Gastroesophageal sphincter (tissue), 4 donors: ENCODE data around the gene NANS. TPM values are rescaled to one million over a fixed set of nuclear protein-coding genes. Genes with fewer than 3 reads are reported as not detected.
"Not testable (repeated sequence)": the region's sequence is repeated elsewhere in the genome, so short reads cannot be mapped to it uniquely, and the experiment has no call there.

Experiments used
- ATAC-seq: fragments of 150-250 bp; one replicate; pipeline ENCODE4 v1.9.1; 2016; ENCODE audit warnings: mild to moderate bottlenecking, moderate library complexity
- H3K27ac ChIP-seq, 4 donors: fragments of 200-600 bp; sonication (generic) in 3 of 4; 1 replicate in 3 of 4; 2 replicates in 1 of 4; pipeline ENCODE4 v1.5.1; 2016 to 2019
- H3K27me3 ChIP-seq: fragments of 200-600 bp; sonication (generic); one replicate; pipeline ENCODE4 v1.5.1; 2019
- H3K36me3 ChIP-seq, 2 donors: fragments of 200-600 bp; sonication (generic); one replicate each; pipeline ENCODE4 v1.5.1; 2019; ENCODE audit warnings: control low read depth in 1 of 2
- H3K4me1 ChIP-seq, 3 donors: fragments of 200-600 bp; sonication (generic); 1 replicate in 2 of 3; 2 replicates in 1 of 3; pipeline ENCODE4 v1.5.1; 2016 to 2019; ENCODE audit warnings: control low read depth in 2 of 3
- H3K4me3 ChIP-seq, 2 donors: fragments of 200-600 bp; sonication (generic); one replicate each; pipeline ENCODE4 v1.5.1; 2019; ENCODE audit warnings: mild to moderate bottlenecking in 1 of 2, moderate library complexity in 1 of 2
- H3K9me3 ChIP-seq, 3 donors: fragments of 200-600 bp; sonication (generic); one replicate each; pipeline ENCODE4 v1.5.1; 2017 to 2019; ENCODE audit warnings: control low read depth in 2 of 3
- CTCF ChIP-seq, 4 experiments: fragments of 200-600 bp in 2 of 4; fragments of 450-650 bp in 2 of 4; sonication (generic) in 1 of 4; IDR thresholded peaks; one replicate each; pipeline ENCODE4 v1.5.1; 2017 to 2019; ENCODE audit warnings: antibody characterized with exemption in 4 of 4, mild to moderate bottlenecking in 2 of 4, moderate library complexity in 2 of 4
- EP300 ChIP-seq: sonication (generic); formaldehyde crosslinking; IDR thresholded peaks from one replicate; pipeline ENCODE4 v1.6.1; 2017; ENCODE audit warnings: antibody characterized with exemption, mild to moderate bottlenecking
- POLR2A ChIP-seq, 2 donors: fragments of 450-650 bp; IDR thresholded peaks; one replicate each; pipeline ENCODE4 v1.6.1; 2017; ENCODE audit warnings: antibody characterized with exemption in 2 of 2, mild to moderate bottlenecking in 2 of 2, moderate library complexity in 1 of 2
- POLR2AphosphoS5 ChIP-seq: sonication (generic); formaldehyde crosslinking; IDR thresholded peaks from one replicate; pipeline ENCODE4 v1.6.1; 2017; ENCODE audit warnings: antibody characterized with exemption
- WGBS, 2 donors: methylation state at CpG; one replicate each; pipeline ENCODE4 v1.1.5; 2018; ENCODE audit warnings: low coverage in 1 of 2; 5-methylcytosine and 5-hydroxymethylcytosine counted together
- total RNA-seq, 4 donors: library from RNA; depleted of rRNA; stranded (reverse); fragments of >200 nt; gene quantifications; one replicate each; pipeline ENCODE4 v1.1.0, GENCODE V29; 2016

Gene NANS
- total RNA-seq, 4 donors from 2014 or later, result 21.5 to 58.3 (median 40.0) TPM

GRCh38 chr9:98071737-98072136 is 15.2 kb downstream of the NANS start:
- Histone ChIP-seq H3K9me3 (no peaks in the 10 kb centered on the region), H3K36me3 (peaks cover 0 to 16% of the 10 kb centered on the region in 2 donors), H3K27me3 (no peaks in the 10 kb centered on the region), H3K27ac (no peak overlapping the region), H3K4me3 (no peak overlapping the region), H3K4me1 (peaks cover 0 to 10% (median 0%) of the 10 kb centered on the region in 3 donors)
- 94 to 95% methylated on average over 3 to 5 of the region's 9 CpGs for WGBS, 2 donors
- no peak for ATAC-seq
- TF ChIP-seq EP300 (no peak), POLR2AphosphoS5 (no peak), CTCF (IDR thresholded peaks at IDR 0.05) (no peak), POLR2A (IDR thresholded peaks at IDR 0.05) (no peak)

- TF ChIP-seq CTCF (IDR thresholded peaks at IDR 0.05) (peak; percentile 68 to 90 (median 80)), POLR2AphosphoS5 (no peak)
- 5 to 27% methylated on average over 3 to 4 of the region's 13 CpGs for WGBS, 2 donors
- peak overlapping the region in 1 of 4 donors; percentile 28 for H3K27ac ChIP-seq
- peaks cover 0 to 10% (median 0%) of the 10 kb centered on the region in 3 donors for H3K4me1 ChIP-seq
- H3K27me3 ChIP-seq, result no peaks in the 10 kb centered on the region
- ATAC-seq, result no peak
- H3K9me3 ChIP-seq, result no peaks in the 10 kb centered on the region
- no peak overlapping the region for H3K4me3 ChIP-seq
- peaks cover 0 to 31% of the 10 kb centered on the region in 2 donors for H3K36me3 ChIP-seq
These were observed 17.8 kb downstream of the NANS start for GRCh38 chr9:98074115-98074990.

- Histone ChIP-seq H3K36me3 (peaks cover 0 to 38% of the 10 kb centered on the region in 2 donors), H3K9me3 (no peaks in the 10 kb centered on the region), H3K4me3 (no peak overlapping the region), H3K27ac (peak overlapping the region in 1 of 4 donors; percentile 28), H3K27me3 (no peaks in the 10 kb centered on the region), H3K4me1 (peaks cover 0 to 10% (median 0%) of the 10 kb centered on the region in 3 donors)
- peak; percentile 76 for ATAC-seq
- TF ChIP-seq POLR2AphosphoS5 (no peak), POLR2A (IDR thresholded peaks at IDR 0.05) (no peak), CTCF (IDR thresholded peaks at IDR 0.05) (no peak), EP300 (no peak)
- 39 to 64% methylated on average over 5 to 6 of the region's 6 CpGs for WGBS, 2 donors
These were observed 18.8 kb downstream of the NANS start for GRCh38 chr9:98075332-98075805.

GRCh38 chr9:98076514-98076890 is 20.0 kb downstream of the NANS start:
- peaks cover 0 to 44% of the 10 kb centered on the region in 2 donors for H3K36me3 ChIP-seq
- ATAC-seq, H3K9me3 ChIP-seq, H3K4me3 ChIP-seq, H3K27ac ChIP-seq, H3K27me3 ChIP-seq: not testable (repeated sequence)
- peaks cover 0 to 10% (median 0%) of the 10 kb centered on the region in 3 donors for H3K4me1 ChIP-seq
- WGBS, 2 donors, result 88 to 100% methylated on average over 1 of the region's 8 CpGs

GRCh38 chr9:98078895-98079294 is 22.4 kb downstream of the NANS start:
- Histone ChIP-seq H3K27ac (no peak overlapping the region), H3K4me1 (peaks cover 0 to 10% (median 0%) of the 10 kb centered on the region in 3 donors), H3K27me3 (no peaks in the 10 kb centered on the region), H3K36me3 (peaks cover 0 to 63% of the 10 kb centered on the region in 2 donors), H3K9me3 (no peaks in the 10 kb centered on the region), H3K4me3 (no peak overlapping the region)
- 73 to 78% methylated on average over 5 of the region's 5 CpGs for WGBS, 2 donors
- no peak for ATAC-seq
- TF ChIP-seq CTCF (IDR thresholded peaks at IDR 0.05) (no peak), POLR2AphosphoS5 (no peak), POLR2A (IDR thresholded peaks at IDR 0.05) (no peak), EP300 (no peak)
